Keratinocyte (primary cell): Measurements from ENCODE around the gene ACYP2. TPM values are rescaled to one million over a fixed set of nuclear protein-coding genes. Genes with fewer than 3 reads are reported as not detected.

Experiments
- DNase-seq: peaks from one replicate; pipeline ENCODE4 v3.0.0-alpha.2; 2011; ENCODE audit warnings: low read depth, missing footprints, low spot score
- FAIRE-seq: peaks from 2 replicates; lab custom pipeline; 2011; peaks lifted over from hg19 to GRCh38; lab: Jason Lieb, UNC
- H2AFZ ChIP-seq: 2 replicates; pipeline ENCODE4 v1.6.0; 2012; ENCODE audit warnings: low read length, control low read depth, inconsistent platforms; ENCODE audit not compliant: control insufficient read depth
- H3K27ac ChIP-seq: 2 replicates; pipeline ENCODE4 v1.5.1; 2011; ENCODE audit warnings: low read length; ENCODE audit not compliant: control insufficient read depth, insufficient read depth
- H3K27me3 ChIP-seq: 3 replicates; pipeline ENCODE4 v1.6.0; 2011; ENCODE audit warnings: low read length; ENCODE audit not compliant: control insufficient read depth, insufficient read depth; ENCODE audit errors: extremely low read depth
- H3K36me3 ChIP-seq, 2 experiments: 2 replicates in 1 of 2; 3 replicates in 1 of 2; pipeline ENCODE4 v1.5.1; 2011; ENCODE audit warnings: low read length in 2 of 2, mild to moderate bottlenecking in 1 of 2; ENCODE audit not compliant: control insufficient read depth in 2 of 2, insufficient read depth in 2 of 2; ENCODE audit errors: extremely low read depth in 1 of 2
- H3K4me1 ChIP-seq: 3 replicates; pipeline ENCODE4 v1.5.1; 2011; ENCODE audit warnings: low read length; ENCODE audit not compliant: control insufficient read depth, insufficient read depth; ENCODE audit errors: extremely low read depth
- H3K4me2 ChIP-seq: 3 replicates; pipeline ENCODE4 v1.6.0; 2011; ENCODE audit warnings: low read depth, low read length; ENCODE audit not compliant: control insufficient read depth, insufficient read depth; ENCODE audit errors: extremely low read depth
- H3K4me3 ChIP-seq, 3 experiments: fragments of 200-600 bp in 1 of 3; sonication (generic) in 1 of 3; 2 replicates in 2 of 3; 3 replicates in 1 of 3; pipeline ENCODE4 v1.5.1; 2011 to 2016; ENCODE audit warnings: low read length in 3 of 3, mild to moderate bottlenecking in 3 of 3, control low read depth in 2 of 3, inconsistent platforms in 1 of 3, low read depth in 1 of 3, mixed read lengths in 1 of 3, mixed run types in 1 of 3, moderate library complexity in 1 of 3; ENCODE audit not compliant: control insufficient read depth in 2 of 3, insufficient read depth in 2 of 3; ENCODE audit errors: extremely low read depth in 1 of 3
- H3K79me2 ChIP-seq: 2 replicates; pipeline ENCODE4 v1.6.0; 2012; ENCODE audit warnings: low read length; ENCODE audit not compliant: control insufficient read depth, insufficient read depth
- H3K9ac ChIP-seq: 3 replicates; pipeline ENCODE4 v1.6.0; 2011; ENCODE audit warnings: low read length; ENCODE audit not compliant: control insufficient read depth, insufficient read depth; ENCODE audit errors: extremely low read depth
- H3K9me1 ChIP-seq: 3 replicates; pipeline ENCODE4 v1.6.0; 2011; ENCODE audit warnings: low read length; ENCODE audit not compliant: control insufficient read depth, insufficient read depth; ENCODE audit errors: extremely low read depth
- H3K9me3 ChIP-seq: 2 replicates; pipeline ENCODE4 v1.5.1; 2012; ENCODE audit warnings: low read depth, low read length; ENCODE audit not compliant: control insufficient read depth
- H4K20me1 ChIP-seq: 3 replicates; pipeline ENCODE4 v1.6.0; 2011; ENCODE audit warnings: low read length; ENCODE audit not compliant: control insufficient read depth, insufficient read depth; ENCODE audit errors: extremely low read depth
- CTCF ChIP-seq, 3 experiments: IDR thresholded peaks in 1 of 3; conservative IDR thresholded peaks in 1 of 3; optimal IDR thresholded peaks in 1 of 3; 2 replicates in 2 of 3; 3 replicates in 1 of 3; pipeline versions ENCODE3 to v1.5.1; 2011; ENCODE audit warnings: low read length in 3 of 3, mild to moderate bottlenecking in 3 of 3, moderate library complexity in 2 of 3, control low read depth in 1 of 3, inconsistent platforms in 1 of 3; ENCODE audit not compliant: insufficient read depth in 2 of 3; ENCODE audit errors: extremely low read depth in 1 of 3
- EZH2 ChIP-seq: IDR thresholded peaks from one replicate; pipeline ENCODE4 v1.6.1; 2012; ENCODE audit warnings: inconsistent platforms, mild to moderate bottlenecking, low read length, moderate library complexity
- dilution Hi-C: fragments of 300-500 bp; cut with MboI; formaldehyde crosslinking; loops from one replicate; pipeline ENCODE4 v1.7.0; 2020; ENCODE audit warnings: low sequenced_read_pairs; ENCODE audit not compliant: extremely low pct_ligation_motif_present
- polyA plus RNA-seq, 5 experiments: library from polyadenylated mRNA; depleted of rRNA in 3 of 5; stranded (reverse) in 3 of 5; stranded (forward) in 1 of 5; unstranded in 1 of 5; fragments of >200 nt; gene quantifications; 1 replicate in 1 of 5; 2 replicates in 3 of 5; 3 replicates in 1 of 5; pipeline versions ENCODE4 v1.2.1 to v1.2.3, GENCODE V29; 2011 to 2012; ENCODE audit warnings: missing spikeins in 2 of 5, low read depth in 1 of 5, low replicate concordance in 1 of 5

ACYP2 gene
- polyA plus RNA-seq, 1 donor (not counting 4 experiments of a cell fraction or from before 2014, with no cell fraction given) = 8.7 TPM

GRCh38 chr2:54295911-54296310 is 180.5 kb downstream of the ACYP2 start:
- Histone ChIP-seq H3K36me3 (no peaks in the 10 kb centered on the region), H3K9ac (no peak overlapping the region), H3K9me3 (no peaks in the 10 kb centered on the region), H3K27ac (no peak overlapping the region), H3K27me3 (no peaks in the 10 kb centered on the region), H3K4me1 (peaks cover 4% of the 10 kb centered on the region), H3K9me1 (no peaks in the 10 kb centered on the region), H2AFZ (no peak overlapping the region), H3K4me3 (no peak overlapping the region), H4K20me1 (no peaks in the 10 kb centered on the region), H3K79me2 (no peaks in the 10 kb centered on the region), H3K4me2 (no peak overlapping the region)
- no peak for TF ChIP-seq EZH2
- no peak for TF ChIP-seq CTCF (optimal IDR thresholded peaks at IDR 0.05 in 1 of 3, IDR thresholded peaks at IDR 0.05 in 1 of 3, conservative IDR thresholded peaks at IDR 0.05 in 1 of 3; ENCODE audit: extremely low read depth in 1 of 3, insufficient read depth in 2 of 3, low read length in 3 of 3)
- DNase-seq (no peak), FAIRE-seq (no peak)
- dilution Hi-C loops = no loop called here

GRCh38 chr2:54298514-54298913 is 183.1 kb downstream of the ACYP2 start:
- Histone ChIP-seq H3K27ac (no peak overlapping the region), H3K27me3 (no peaks in the 10 kb centered on the region), H3K4me3 (no peak overlapping the region), H3K4me2 (no peak overlapping the region), H3K79me2 (no peaks in the 10 kb centered on the region), H3K9ac (no peak overlapping the region), H3K9me3 (no peaks in the 10 kb centered on the region), H4K20me1 (no peaks in the 10 kb centered on the region), H3K4me1 (peaks cover 4% of the 10 kb centered on the region), H3K36me3 (no peaks in the 10 kb centered on the region), H2AFZ (no peak overlapping the region), H3K9me1 (no peaks in the 10 kb centered on the region)
- dilution Hi-C loops = no loop called here
- no peak for TF ChIP-seq CTCF (optimal IDR thresholded peaks at IDR 0.05 in 1 of 3, IDR thresholded peaks at IDR 0.05 in 1 of 3, conservative IDR thresholded peaks at IDR 0.05 in 1 of 3; ENCODE audit: extremely low read depth in 1 of 3, insufficient read depth in 2 of 3, low read length in 3 of 3)
- no peak for TF ChIP-seq EZH2
- FAIRE-seq = no peak
- no peak for DNase-seq
